Keratinocyte (primary cell): Measurements from ENCODE around the gene PTP4A2. TPM values are rescaled to one million over a fixed set of nuclear protein-coding genes. Genes with fewer than 3 reads are reported as not detected.

Source experiments
- DNase-seq: peaks from one replicate; pipeline ENCODE4 v3.0.0-alpha.2; 2011; ENCODE audit warnings: low read depth, missing footprints, low spot score
- FAIRE-seq: peaks from 2 replicates; lab custom pipeline; 2011; peaks lifted over from hg19 to GRCh38; lab: Jason Lieb, UNC
- H2AFZ ChIP-seq: 2 replicates; pipeline ENCODE4 v1.6.0; 2012; ENCODE audit warnings: low read length, control low read depth, inconsistent platforms; ENCODE audit not compliant: control insufficient read depth
- H3K27ac ChIP-seq: 2 replicates; pipeline ENCODE4 v1.5.1; 2011; ENCODE audit warnings: low read length; ENCODE audit not compliant: control insufficient read depth, insufficient read depth
- H3K27me3 ChIP-seq: 3 replicates; pipeline ENCODE4 v1.6.0; 2011; ENCODE audit warnings: low read length; ENCODE audit not compliant: control insufficient read depth, insufficient read depth; ENCODE audit errors: extremely low read depth
- H3K36me3 ChIP-seq, 2 experiments: 2 replicates in 1 of 2; 3 replicates in 1 of 2; pipeline ENCODE4 v1.5.1; 2011; ENCODE audit warnings: low read length in 2 of 2, mild to moderate bottlenecking in 1 of 2; ENCODE audit not compliant: control insufficient read depth in 2 of 2, insufficient read depth in 2 of 2; ENCODE audit errors: extremely low read depth in 1 of 2
- H3K4me1 ChIP-seq: 3 replicates; pipeline ENCODE4 v1.5.1; 2011; ENCODE audit warnings: low read length; ENCODE audit not compliant: control insufficient read depth, insufficient read depth; ENCODE audit errors: extremely low read depth
- H3K4me2 ChIP-seq: 3 replicates; pipeline ENCODE4 v1.6.0; 2011; ENCODE audit warnings: low read depth, low read length; ENCODE audit not compliant: control insufficient read depth, insufficient read depth; ENCODE audit errors: extremely low read depth
- H3K4me3 ChIP-seq, 3 experiments: fragments of 200-600 bp in 1 of 3; sonication (generic) in 1 of 3; 2 replicates in 2 of 3; 3 replicates in 1 of 3; pipeline ENCODE4 v1.5.1; 2011 to 2016; ENCODE audit warnings: low read length in 3 of 3, mild to moderate bottlenecking in 3 of 3, control low read depth in 2 of 3, inconsistent platforms in 1 of 3, low read depth in 1 of 3, mixed read lengths in 1 of 3, mixed run types in 1 of 3, moderate library complexity in 1 of 3; ENCODE audit not compliant: control insufficient read depth in 2 of 3, insufficient read depth in 2 of 3; ENCODE audit errors: extremely low read depth in 1 of 3
- H3K79me2 ChIP-seq: 2 replicates; pipeline ENCODE4 v1.6.0; 2012; ENCODE audit warnings: low read length; ENCODE audit not compliant: control insufficient read depth, insufficient read depth
- H3K9ac ChIP-seq: 3 replicates; pipeline ENCODE4 v1.6.0; 2011; ENCODE audit warnings: low read length; ENCODE audit not compliant: control insufficient read depth, insufficient read depth; ENCODE audit errors: extremely low read depth
- H3K9me1 ChIP-seq: 3 replicates; pipeline ENCODE4 v1.6.0; 2011; ENCODE audit warnings: low read length; ENCODE audit not compliant: control insufficient read depth, insufficient read depth; ENCODE audit errors: extremely low read depth
- H3K9me3 ChIP-seq: 2 replicates; pipeline ENCODE4 v1.5.1; 2012; ENCODE audit warnings: low read depth, low read length; ENCODE audit not compliant: control insufficient read depth
- H4K20me1 ChIP-seq: 3 replicates; pipeline ENCODE4 v1.6.0; 2011; ENCODE audit warnings: low read length; ENCODE audit not compliant: control insufficient read depth, insufficient read depth; ENCODE audit errors: extremely low read depth
- CTCF ChIP-seq, 3 experiments: IDR thresholded peaks in 1 of 3; conservative IDR thresholded peaks in 1 of 3; optimal IDR thresholded peaks in 1 of 3; 2 replicates in 2 of 3; 3 replicates in 1 of 3; pipeline versions ENCODE3 to v1.5.1; 2011; ENCODE audit warnings: low read length in 3 of 3, mild to moderate bottlenecking in 3 of 3, moderate library complexity in 2 of 3, control low read depth in 1 of 3, inconsistent platforms in 1 of 3; ENCODE audit not compliant: insufficient read depth in 2 of 3; ENCODE audit errors: extremely low read depth in 1 of 3
- EZH2 ChIP-seq: IDR thresholded peaks from one replicate; pipeline ENCODE4 v1.6.1; 2012; ENCODE audit warnings: inconsistent platforms, mild to moderate bottlenecking, low read length, moderate library complexity
- dilution Hi-C: fragments of 300-500 bp; cut with MboI; formaldehyde crosslinking; loops from one replicate; pipeline ENCODE4 v1.7.0; 2020; ENCODE audit warnings: low sequenced_read_pairs; ENCODE audit not compliant: extremely low pct_ligation_motif_present
- polyA plus RNA-seq, 5 experiments: library from polyadenylated mRNA; depleted of rRNA in 3 of 5; stranded (reverse) in 3 of 5; stranded (forward) in 1 of 5; unstranded in 1 of 5; fragments of >200 nt; gene quantifications; 1 replicate in 1 of 5; 2 replicates in 3 of 5; 3 replicates in 1 of 5; pipeline versions ENCODE4 v1.2.1 to v1.2.3, GENCODE V29; 2011 to 2012; ENCODE audit warnings: missing spikeins in 2 of 5, low read depth in 1 of 5, low replicate concordance in 1 of 5

The PTP4A2 gene
- polyA plus RNA-seq, 1 donor (not counting 4 experiments of a cell fraction or from before 2014, with no cell fraction given): 368 TPM

- Histone ChIP-seq H3K9me3 (no peaks in the 10 kb centered on the region), H4K20me1 (no peaks in the 10 kb centered on the region), H3K9me1 (no peaks in the 10 kb centered on the region), H3K27ac (no peak overlapping the region), H3K4me3 (no peak overlapping the region), H3K9ac (no peak overlapping the region), H2AFZ (no peak overlapping the region), H3K79me2 (no peaks in the 10 kb centered on the region), H3K4me1 (no peaks in the 10 kb centered on the region), H3K36me3 (peaks cover 12 to 21% of the 10 kb centered on the region in 2 experiments), H3K4me2 (no peak overlapping the region), H3K27me3 (no peaks in the 10 kb centered on the region)
- DNase-seq: no peak
- no peak for TF ChIP-seq CTCF (optimal IDR thresholded peaks at IDR 0.05 in 1 of 3, IDR thresholded peaks at IDR 0.05 in 1 of 3, conservative IDR thresholded peaks at IDR 0.05 in 1 of 3; ENCODE audit: extremely low read depth in 1 of 3, insufficient read depth in 2 of 3, low read length in 3 of 3)
- TF ChIP-seq EZH2: no peak
- dilution Hi-C loops: no loop called here
- no peak for FAIRE-seq
These were observed 32.5 kb downstream of the PTP4A2 start for GRCh38 chr1:31905681-31906080.

- Histone ChIP-seq H3K27ac (no peak overlapping the region), H3K79me2 (no peaks in the 10 kb centered on the region), H3K4me2 (no peak overlapping the region), H3K4me3 (no peak overlapping the region), H2AFZ (no peak overlapping the region), H3K36me3 (peaks cover 12 to 19% of the 10 kb centered on the region in 2 experiments), H4K20me1 (no peaks in the 10 kb centered on the region), H3K4me1 (no peaks in the 10 kb centered on the region), H3K9ac (no peak overlapping the region), H3K9me3 (no peaks in the 10 kb centered on the region), H3K27me3 (no peaks in the 10 kb centered on the region), H3K9me1 (no peaks in the 10 kb centered on the region)
- TF ChIP-seq EZH2: no peak
- TF ChIP-seq CTCF (optimal IDR thresholded peaks at IDR 0.05 in 1 of 3, IDR thresholded peaks at IDR 0.05 in 1 of 3, conservative IDR thresholded peaks at IDR 0.05 in 1 of 3; ENCODE audit: extremely low read depth in 1 of 3, insufficient read depth in 2 of 3, low read length in 3 of 3): no peak
- dilution Hi-C loops: no loop called here
- FAIRE-seq: no peak
- no peak for DNase-seq
These were observed 33.1 kb downstream of the PTP4A2 start for GRCh38 chr1:31905093-31905509.
